ENCODE measurements around the gene AUTS2.

Gene AUTS2

DNA sequence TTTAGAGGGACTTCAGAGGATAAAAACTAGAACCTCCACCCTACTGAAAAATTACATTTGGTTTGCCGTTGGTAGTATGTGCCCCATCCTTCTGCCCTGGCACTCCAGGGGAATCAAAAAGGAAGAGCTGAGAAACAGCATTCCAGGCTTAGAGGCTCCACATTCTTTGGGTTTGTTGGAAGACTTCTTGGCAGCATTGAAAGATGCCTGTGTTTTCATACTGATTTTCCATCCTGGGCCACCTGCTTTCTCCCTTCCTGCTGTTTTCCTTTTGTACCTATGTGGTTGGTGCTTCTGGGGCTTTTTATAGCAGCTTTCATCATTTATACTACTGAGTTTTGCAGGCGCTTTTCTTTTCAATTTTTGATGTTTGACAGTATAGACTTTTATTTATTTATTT, 61.7 kb downstream of the AUTS2 start:
- Histone ChIP-seq H3K9me3 (ENCODE audit: severe bottlenecking) (no peaks in the 10 kb centered on the region), H3K36me3 (no peaks in the 10 kb centered on the region), H3K27me3 (ENCODE audit: insufficient read depth, low read depth, severe bottlenecking) (no peaks in the 10 kb centered on the region), H3K4me3 (ENCODE audit: low read depth, low read length) (no peak overlapping the region), H3K27ac (no peak overlapping the region)
- TF ChIP-seq, protein P1, sequence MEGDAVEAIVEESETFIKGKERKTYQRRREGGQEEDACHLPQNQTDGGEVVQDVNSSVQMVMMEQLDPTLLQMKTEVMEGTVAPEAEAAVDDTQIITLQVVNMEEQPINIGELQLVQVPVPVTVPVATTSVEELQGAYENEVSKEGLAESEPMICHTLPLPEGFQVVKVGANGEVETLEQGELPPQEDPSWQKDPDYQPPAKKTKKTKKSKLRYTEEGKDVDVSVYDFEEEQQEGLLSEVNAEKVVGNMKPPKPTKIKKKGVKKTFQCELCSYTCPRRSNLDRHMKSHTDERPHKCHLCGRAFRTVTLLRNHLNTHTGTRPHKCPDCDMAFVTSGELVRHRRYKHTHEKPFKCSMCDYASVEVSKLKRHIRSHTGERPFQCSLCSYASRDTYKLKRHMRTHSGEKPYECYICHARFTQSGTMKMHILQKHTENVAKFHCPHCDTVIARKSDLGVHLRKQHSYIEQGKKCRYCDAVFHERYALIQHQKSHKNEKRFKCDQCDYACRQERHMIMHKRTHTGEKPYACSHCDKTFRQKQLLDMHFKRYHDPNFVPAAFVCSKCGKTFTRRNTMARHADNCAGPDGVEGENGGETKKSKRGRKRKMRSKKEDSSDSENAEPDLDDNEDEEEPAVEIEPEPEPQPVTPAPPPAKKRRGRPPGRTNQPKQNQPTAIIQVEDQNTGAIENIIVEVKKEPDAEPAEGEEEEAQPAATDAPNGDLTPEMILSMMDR (IDR thresholded peaks at IDR 0.05; ENCODE audit: low read depth, low read length): no peak
- no peak for DNase-seq

DNA sequence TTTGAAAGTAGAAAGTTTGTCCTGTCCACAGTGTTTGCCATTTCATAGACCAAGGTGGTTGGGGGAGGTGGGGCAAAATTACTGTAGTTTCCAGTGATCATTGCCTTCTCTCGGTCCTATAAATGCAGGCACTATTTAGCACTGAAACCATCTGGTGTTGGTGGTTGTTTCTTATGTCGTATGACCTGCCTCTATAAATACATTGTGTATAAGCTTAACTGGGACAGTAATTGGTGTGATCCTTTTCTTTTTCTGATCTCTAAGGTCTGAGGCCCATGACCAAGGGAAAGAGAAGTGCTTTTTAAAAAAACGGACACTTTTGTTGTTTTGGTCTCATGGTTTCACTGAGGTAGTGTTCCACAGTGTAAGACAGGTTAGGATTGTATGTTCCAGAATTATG, 63.1 kb downstream of the AUTS2 start:
- Histone ChIP-seq H3K36me3 (no peaks in the 10 kb centered on the region), H3K27ac (no peak overlapping the region), H3K9me3 (ENCODE audit: severe bottlenecking) (no peaks in the 10 kb centered on the region), H3K4me3 (ENCODE audit: low read depth, low read length) (no peak overlapping the region), H3K27me3 (ENCODE audit: insufficient read depth, low read depth, severe bottlenecking) (no peaks in the 10 kb centered on the region)
- TF ChIP-seq, protein P1 (IDR thresholded peaks at IDR 0.05; ENCODE audit: low read depth, low read length): no peak
- DNase-seq: no peak

DNA sequence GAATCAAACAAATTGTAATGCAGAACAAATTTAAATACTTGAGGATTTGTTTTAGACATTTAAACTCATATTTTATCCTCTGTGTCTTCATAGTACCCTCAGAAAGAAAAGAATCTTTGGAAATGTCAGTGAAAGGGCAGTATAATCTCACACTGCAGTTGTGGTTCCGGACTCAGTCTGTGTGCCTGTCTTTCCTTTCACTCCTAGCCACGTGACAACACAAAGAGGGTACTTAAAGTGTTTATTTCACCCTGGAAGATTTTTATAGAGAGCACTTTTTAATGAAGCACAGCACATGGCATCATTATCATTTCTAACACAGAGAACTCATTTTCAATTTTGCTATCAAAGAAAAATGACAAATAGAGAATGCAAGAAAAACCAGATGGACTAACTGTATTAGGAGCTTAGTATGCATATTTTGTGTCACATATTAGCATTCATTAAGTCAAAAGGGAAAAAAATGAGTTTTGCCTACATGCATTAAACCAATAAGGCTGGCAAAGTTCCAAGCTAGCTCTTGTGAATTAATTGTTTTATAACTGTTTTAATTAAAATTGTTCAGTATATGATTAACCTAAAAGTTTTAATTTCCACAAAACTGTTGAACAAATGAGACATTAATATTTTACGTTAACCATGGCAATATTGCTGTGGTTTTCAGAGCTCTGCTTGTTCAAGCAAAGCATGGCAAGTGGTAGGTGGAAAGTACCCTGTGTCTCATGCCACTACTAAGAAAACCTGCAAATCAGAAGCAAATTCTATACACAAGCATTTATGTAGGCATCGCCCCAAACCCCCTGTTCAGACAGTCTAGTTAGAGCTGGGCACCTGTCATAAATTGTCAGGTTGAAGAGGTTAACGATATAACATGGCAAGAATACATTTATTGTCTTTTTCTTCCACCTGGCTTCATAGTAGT, 65.9 kb downstream of the AUTS2 start:
- TF ChIP-seq, protein P1 (IDR thresholded peaks at IDR 0.05; ENCODE audit: low read depth, low read length): no peak
- Histone ChIP-seq H3K36me3 (no peaks in the 10 kb centered on the region), H3K4me3 (ENCODE audit: low read depth, low read length) (no peak overlapping the region), H3K9me3 (ENCODE audit: severe bottlenecking) (no peaks in the 10 kb centered on the region), H3K27ac (no peak overlapping the region), H3K27me3 (ENCODE audit: insufficient read depth, low read depth, severe bottlenecking) (no peaks in the 10 kb centered on the region)
- DNase-seq: no peak

DNA sequence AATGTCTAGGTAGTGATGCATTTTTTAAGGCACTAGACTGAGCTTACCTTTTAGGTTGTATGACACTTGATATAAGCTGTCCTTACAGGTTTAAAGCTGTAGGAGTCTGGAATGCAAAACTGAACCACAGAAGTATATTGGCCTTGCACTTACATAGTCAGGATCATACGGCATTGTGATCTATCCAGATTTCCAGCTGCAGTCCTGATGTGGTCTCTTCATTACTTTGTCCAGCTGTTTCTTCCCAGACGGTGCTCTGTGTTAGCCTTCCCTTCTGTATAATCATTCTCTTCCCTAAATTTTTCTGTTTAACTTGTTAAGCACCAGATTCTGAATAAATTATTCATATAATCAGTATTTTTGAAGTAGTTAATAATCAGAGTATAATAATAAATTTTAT, 67.1 kb downstream of the AUTS2 start:
- Histone ChIP-seq H3K27ac (no peak overlapping the region), H3K36me3 (no peaks in the 10 kb centered on the region), H3K9me3 (ENCODE audit: severe bottlenecking) (no peaks in the 10 kb centered on the region), H3K27me3 (ENCODE audit: insufficient read depth, low read depth, severe bottlenecking) (no peaks in the 10 kb centered on the region), H3K4me3 (ENCODE audit: low read depth, low read length) (no peak overlapping the region)
- TF ChIP-seq, protein P1 (IDR thresholded peaks at IDR 0.05; ENCODE audit: low read depth, low read length): no peak
- DNase-seq: no peak

DNA sequence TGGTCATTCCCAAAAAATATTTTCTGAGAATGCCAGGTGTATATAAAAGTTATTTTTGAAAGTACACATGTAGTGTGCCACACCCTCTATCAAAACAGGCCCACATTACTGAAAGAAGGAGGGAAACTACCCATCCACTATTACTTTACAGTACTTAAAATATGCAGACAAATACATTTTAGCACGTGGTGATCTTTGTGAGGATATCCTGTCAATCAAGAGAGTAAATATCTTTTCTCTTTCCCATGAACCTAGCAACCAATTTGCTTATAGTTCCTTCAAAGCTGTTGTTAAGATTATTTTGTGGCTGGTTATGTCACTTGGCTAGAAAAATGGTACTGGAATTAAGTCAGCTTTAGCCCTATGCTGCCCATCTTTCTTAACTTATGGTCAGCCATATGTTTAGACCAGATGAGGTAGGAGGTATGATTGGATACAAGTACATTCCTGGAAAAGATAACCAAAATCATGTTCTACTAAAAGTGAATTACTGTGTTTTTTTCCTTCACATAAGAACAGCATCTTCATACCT, 70.1 kb downstream of the AUTS2 start:
- no peaks in the 10 kb centered on the region for H3K9me3 ChIP-seq (ENCODE audit: severe bottlenecking)
- no peak overlapping the region for H3K27ac ChIP-seq
- H3K36me3 ChIP-seq: no peaks in the 10 kb centered on the region
- H3K4me3 ChIP-seq (ENCODE audit: low read depth, low read length): no peak overlapping the region
- TF ChIP-seq, protein P1 (IDR thresholded peaks at IDR 0.05; ENCODE audit: low read depth, low read length): no peak
- no peak for DNase-seq
- H3K27me3 ChIP-seq (ENCODE audit: insufficient read depth, low read depth, severe bottlenecking): no peaks in the 10 kb centered on the region
